Thoracic aorta (tissue), 2 donors: ENCODE data around the gene NTPCR. TPM values are rescaled to one million over a fixed set of nuclear protein-coding genes. Genes with fewer than 3 reads are reported as not detected.

Experiments
- ATAC-seq: fragments of 150-250 bp; one replicate; pipeline ENCODE4 v1.8.0; 2017; ENCODE audit warnings: low read depth; ENCODE audit not compliant: insufficient number of reproducible peaks, low FRiP score
- DNase-seq: peaks from one replicate; pipeline ENCODE4 v3.0.0-alpha.2; 2020; ENCODE audit warnings: low spot score
- H3K27ac ChIP-seq, 2 donors: fragments of 200-600 bp; sonication (generic); 1 replicate in 1 of 2; 2 replicates in 1 of 2; pipeline ENCODE4 v1.5.1; 2016; ENCODE audit warnings: mild to moderate bottlenecking in 2 of 2, moderate library complexity in 2 of 2
- H3K27me3 ChIP-seq: fragments of 200-600 bp; sonication (generic); replicated peaks from 2 replicates; pipeline ENCODE4 v1.6.0; 2016; ENCODE audit warnings: mild to moderate bottlenecking; ENCODE audit not compliant: insufficient read depth
- H3K36me3 ChIP-seq: fragments of 200-600 bp; sonication (generic); one replicate; pipeline ENCODE4 v1.5.1; 2016
- H3K4me1 ChIP-seq, 2 donors: fragments of 200-600 bp; sonication (generic); 1 replicate in 1 of 2; 2 replicates in 1 of 2; pipeline versions ENCODE4 v1.5.1 to v1.6.0; 2016; ENCODE audit warnings: low read depth in 2 of 2, mild to moderate bottlenecking in 1 of 2; ENCODE audit not compliant: control insufficient read depth in 1 of 2
- H3K4me3 ChIP-seq: fragments of 200-600 bp; sonication (generic); 2 replicates; pipeline ENCODE4 v1.5.1; 2016; ENCODE audit warnings: mild to moderate bottlenecking
- H3K9me3 ChIP-seq: fragments of 200-600 bp; sonication (generic); 2 replicates; pipeline ENCODE4 v1.5.1; 2016
- total RNA-seq, 2 donors: library from RNA; depleted of rRNA; stranded (reverse); fragments of >200 nt; gene quantifications; one replicate each; pipeline versions ENCODE4 v1.1.0 to v1.2.3, GENCODE V29; 2016
- TF ChIP-seq, protein P1 (sequence below): fragments of 200-600 bp; sonication (generic); IDR thresholded peaks from one replicate; pipeline ENCODE4 v1.5.1; 2019; ENCODE audit warnings: antibody characterized with exemption

The NTPCR gene
- total RNA-seq, 2 donors from 2014 or later = 9.3 to 21.4 TPM

DNA sequence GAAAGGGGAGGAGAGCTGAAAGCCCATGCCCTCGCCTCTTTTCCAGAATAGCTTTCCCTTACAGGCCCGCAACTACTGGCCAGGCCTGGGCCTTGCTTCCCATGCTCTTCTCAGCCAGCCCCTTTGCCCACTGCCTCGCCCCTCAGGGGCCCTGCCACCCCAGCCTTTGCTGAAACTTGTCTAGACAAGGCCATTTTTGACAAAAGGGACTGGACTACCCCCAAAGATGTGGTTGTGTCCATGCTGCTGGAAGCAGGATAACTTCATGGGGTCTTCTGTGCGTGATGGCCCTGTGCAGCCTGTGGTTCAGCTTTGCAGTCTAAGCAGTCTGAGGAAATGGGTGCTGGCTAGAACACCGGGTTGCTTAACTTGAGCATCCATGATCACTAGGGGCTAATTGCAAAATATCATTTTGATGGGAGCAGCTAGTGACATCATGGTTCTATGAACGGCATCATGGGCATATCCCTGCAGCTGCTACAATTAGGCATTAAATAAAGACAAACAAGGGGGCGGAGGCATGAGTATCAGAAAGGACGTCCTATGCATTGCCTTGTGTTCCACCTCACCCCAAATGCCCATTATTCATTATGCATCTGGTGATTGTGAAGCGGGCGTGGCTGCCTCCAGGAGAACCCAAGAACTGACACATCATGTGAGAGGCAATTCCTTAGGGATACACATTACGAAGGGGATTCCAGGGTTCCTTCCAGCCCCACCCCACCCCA, 36.8 kb downstream of the NTPCR start:
- Histone ChIP-seq H3K27me3 (no peaks in the 10 kb centered on the region), H3K36me3 (no peaks in the 10 kb centered on the region), H3K4me3 (no peak overlapping the region), H3K4me1 (peaks cover 0 to 5% of the 10 kb centered on the region in 2 donors), H3K27ac (no peak overlapping the region), H3K9me3 (no peaks in the 10 kb centered on the region)
- ATAC-seq (no peak), DNase-seq (no peak)
- TF ChIP-seq, protein P1, sequence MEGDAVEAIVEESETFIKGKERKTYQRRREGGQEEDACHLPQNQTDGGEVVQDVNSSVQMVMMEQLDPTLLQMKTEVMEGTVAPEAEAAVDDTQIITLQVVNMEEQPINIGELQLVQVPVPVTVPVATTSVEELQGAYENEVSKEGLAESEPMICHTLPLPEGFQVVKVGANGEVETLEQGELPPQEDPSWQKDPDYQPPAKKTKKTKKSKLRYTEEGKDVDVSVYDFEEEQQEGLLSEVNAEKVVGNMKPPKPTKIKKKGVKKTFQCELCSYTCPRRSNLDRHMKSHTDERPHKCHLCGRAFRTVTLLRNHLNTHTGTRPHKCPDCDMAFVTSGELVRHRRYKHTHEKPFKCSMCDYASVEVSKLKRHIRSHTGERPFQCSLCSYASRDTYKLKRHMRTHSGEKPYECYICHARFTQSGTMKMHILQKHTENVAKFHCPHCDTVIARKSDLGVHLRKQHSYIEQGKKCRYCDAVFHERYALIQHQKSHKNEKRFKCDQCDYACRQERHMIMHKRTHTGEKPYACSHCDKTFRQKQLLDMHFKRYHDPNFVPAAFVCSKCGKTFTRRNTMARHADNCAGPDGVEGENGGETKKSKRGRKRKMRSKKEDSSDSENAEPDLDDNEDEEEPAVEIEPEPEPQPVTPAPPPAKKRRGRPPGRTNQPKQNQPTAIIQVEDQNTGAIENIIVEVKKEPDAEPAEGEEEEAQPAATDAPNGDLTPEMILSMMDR = no peak

DNA sequence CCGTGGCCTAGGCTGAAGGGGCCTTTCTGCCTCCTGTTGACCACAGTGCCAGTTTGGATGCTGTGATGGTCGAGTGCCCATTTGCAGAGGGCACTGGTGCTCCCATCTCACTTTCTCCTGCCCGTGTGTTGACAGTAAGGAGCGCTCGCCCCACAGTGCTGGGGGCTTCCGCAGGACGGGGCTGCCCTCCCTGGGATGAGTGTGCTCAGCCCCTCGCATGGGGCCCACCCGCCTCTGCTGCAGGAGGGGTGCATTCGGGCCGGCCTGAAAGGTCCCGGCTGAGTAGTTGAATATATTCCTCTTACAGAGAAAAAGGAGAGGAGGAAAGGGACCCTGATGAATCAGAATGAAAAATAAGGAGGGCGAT, 37.3 kb downstream of the NTPCR start:
- Histone ChIP-seq H3K36me3 (no peaks in the 10 kb centered on the region), H3K27ac (no peak overlapping the region), H3K27me3 (no peaks in the 10 kb centered on the region), H3K4me1 (peaks cover 0 to 3% of the 10 kb centered on the region in 2 donors), H3K9me3 (no peaks in the 10 kb centered on the region), H3K4me3 (no peak overlapping the region)
- TF ChIP-seq, protein P1 = no peak
- ATAC-seq (no peak), DNase-seq (no peak)

DNA sequence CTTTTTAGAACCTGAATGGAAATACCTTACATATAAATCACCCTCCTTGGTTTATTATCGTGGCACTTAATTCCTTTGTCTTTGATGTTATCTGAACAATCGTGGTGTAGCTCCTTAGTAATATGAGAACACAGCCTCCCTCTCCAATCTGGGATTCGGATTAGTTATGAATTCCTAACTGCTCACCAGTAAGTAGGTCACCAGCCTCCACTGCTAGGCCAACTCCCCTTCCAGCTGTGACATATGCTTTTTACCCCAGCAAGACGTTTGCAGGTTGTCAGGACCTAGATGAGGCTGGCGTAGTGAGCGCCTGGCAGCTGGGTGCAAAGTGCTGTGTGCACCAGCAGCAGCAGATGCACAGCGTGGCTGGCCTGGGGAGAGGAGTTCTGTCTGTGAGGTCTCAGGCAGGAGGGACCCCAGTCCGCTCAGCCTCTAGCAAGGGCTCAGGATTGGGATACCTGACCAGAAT, 38.2 kb downstream of the NTPCR start:
- no peaks in the 10 kb centered on the region for H3K27me3 ChIP-seq
- no peaks in the 10 kb centered on the region for H3K4me1 ChIP-seq
- no peak for ATAC-seq
- DNase-seq = no peak
- H3K9me3 ChIP-seq = no peaks in the 10 kb centered on the region
- no peak overlapping the region for H3K27ac ChIP-seq
- TF ChIP-seq, protein P1 = no peak
- no peak overlapping the region for H3K4me3 ChIP-seq
- H3K36me3 ChIP-seq = peaks cover 3% of the 10 kb centered on the region

DNA sequence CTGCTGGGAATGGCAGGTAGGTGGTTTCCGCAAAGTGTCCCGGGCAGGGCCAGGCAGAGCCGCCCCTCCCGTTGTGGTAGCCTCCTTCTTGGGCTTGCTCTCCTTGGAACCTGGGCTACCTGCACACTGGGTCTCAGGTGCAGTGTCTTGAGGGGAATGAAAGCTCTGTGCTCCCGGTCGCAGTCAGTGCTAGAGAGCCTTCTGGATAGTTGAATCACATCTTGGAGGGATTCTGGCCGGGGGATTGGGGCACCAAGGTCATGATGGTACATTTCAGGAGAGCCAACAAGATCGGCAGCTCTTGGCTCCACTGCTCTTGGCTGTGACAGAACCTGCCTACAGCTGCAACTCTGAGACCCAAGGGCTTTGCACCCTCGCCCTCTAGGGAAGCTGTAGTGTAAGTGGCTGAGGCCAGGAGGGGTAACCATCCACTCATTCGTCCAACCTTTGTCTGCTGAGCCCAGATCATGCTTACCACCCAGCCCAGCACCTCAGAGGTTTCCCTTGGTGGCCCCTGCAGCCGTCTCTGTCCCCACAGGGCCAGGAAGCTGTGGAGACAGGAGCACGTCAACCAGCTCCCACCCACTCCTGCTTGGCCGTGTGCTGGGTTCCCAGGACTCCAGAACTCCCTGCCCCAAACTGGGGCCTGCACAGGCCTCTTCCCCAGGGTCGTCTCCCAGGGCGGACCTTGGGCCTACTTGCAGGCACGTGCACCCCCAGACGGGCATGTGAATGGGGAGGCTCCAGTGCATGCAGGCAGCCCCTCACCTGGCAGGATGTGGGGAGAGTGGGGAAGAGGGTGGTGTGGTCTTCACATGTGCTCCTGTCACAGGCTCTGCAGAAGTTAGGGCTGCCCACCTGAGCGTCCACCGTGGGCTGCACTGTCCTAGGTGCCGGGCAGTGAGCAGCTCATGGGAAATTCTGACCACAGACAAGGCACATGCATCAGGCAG, 40.0 kb downstream of the NTPCR start:
- TF ChIP-seq, protein P1 = no peak
- no peak for ATAC-seq
- H3K4me3 ChIP-seq = no peak overlapping the region

DNA sequence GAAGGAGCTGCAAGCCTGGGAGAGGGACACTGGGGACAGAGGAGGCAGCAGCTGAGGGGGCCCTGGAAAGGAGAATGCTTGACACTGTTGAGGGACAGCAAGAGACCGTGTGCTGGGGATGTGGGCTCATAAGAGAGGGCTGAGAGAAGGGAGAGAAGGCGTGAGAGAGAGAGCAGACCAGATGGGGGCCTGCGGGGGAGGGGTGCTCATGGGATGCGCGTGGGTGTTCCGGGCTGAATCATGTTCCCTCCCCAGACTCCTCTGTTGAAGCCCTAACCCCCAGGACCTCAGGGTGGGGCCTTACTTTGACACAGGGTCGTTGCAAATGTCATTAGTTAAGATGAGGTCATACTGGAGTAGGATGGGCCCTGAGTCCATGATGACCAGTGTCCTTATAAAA, 40.8 kb downstream of the NTPCR start:
- Histone ChIP-seq H3K9me3 (no peaks in the 10 kb centered on the region), H3K27ac (no peak overlapping the region), H3K36me3 (peaks cover 6% of the 10 kb centered on the region), H3K4me1 (no peaks in the 10 kb centered on the region), H3K27me3 (no peaks in the 10 kb centered on the region), H3K4me3 (no peak overlapping the region)
- TF ChIP-seq, protein P1 = no peak
- no peak for DNase-seq
- ATAC-seq = no peak

More for the DNA sequence above, 40.0 kb downstream of the NTPCR start:
- Histone ChIP-seq H3K27me3 (no peaks in the 10 kb centered on the region), H3K36me3 (peaks cover 6% of the 10 kb centered on the region), H3K4me1 (no peaks in the 10 kb centered on the region), H3K9me3 (no peaks in the 10 kb centered on the region), H3K27ac (no peak overlapping the region)
- no peak for DNase-seq
